Ovary (tissue), 9 donors: ENCODE data around the gene KLHL3. TPM values are rescaled to one million over a fixed set of nuclear protein-coding genes. Genes with fewer than 3 reads are reported as not detected.

Experiments
- DNase-seq, 5 donors: peaks; one replicate each; pipeline ENCODE4 v3.0.0-alpha.2; 2019 to 2020
- H3K27ac ChIP-seq, 2 donors: fragments of 200-600 bp; one replicate each; pipeline versions ENCODE4 v1.5.1 to v1.8.0; 2019 to 2022
- H3K27me3 ChIP-seq: fragments of 200-600 bp; one replicate; pipeline ENCODE4 v1.8.0; 2022
- H3K36me3 ChIP-seq: fragments of 200-600 bp; sonication (generic); one replicate; pipeline ENCODE4 v1.5.1; 2019
- H3K4me1 ChIP-seq: one replicate; pipeline ENCODE4 v1.8.1; 2013; ENCODE audit warnings: mild to moderate bottlenecking, moderate library complexity; ENCODE audit not compliant: insufficient read depth
- H3K4me3 ChIP-seq: fragments of 200-600 bp; sonication (generic); one replicate; pipeline ENCODE4 v1.5.1; 2017
- H3K9me3 ChIP-seq, 2 donors: fragments of 200-600 bp in 1 of 2; sonication (generic) in 1 of 2; one replicate each; pipeline versions ENCODE4 v1.5.1 to v1.8.1; 2013 to 2019; ENCODE audit warnings: mild to moderate bottlenecking in 1 of 2, moderate library complexity in 1 of 2
- EP300 ChIP-seq: sonication (generic); formaldehyde crosslinking; IDR thresholded peaks from one replicate; pipeline ENCODE4 v1.6.1; 2017; ENCODE audit warnings: antibody characterized with exemption
- POLR2A ChIP-seq: fragments of 450-650 bp; IDR thresholded peaks from one replicate; pipeline ENCODE4 v1.6.1; 2017; ENCODE audit warnings: antibody characterized with exemption, mild to moderate bottlenecking, moderate library complexity
- WGBS, 3 donors: extraction: QIAGEN DNeasy Blood & Tissue Kit in 1 of 3; methylation state at CpG; one replicate each; pipeline versions ENCODE4 v1.1.5 to v1.1.7; 2013 to 2017; 5-methylcytosine and 5-hydroxymethylcytosine counted together
- intact Hi-C, 4 donors: fragments of 100-400 bp; cut with DNase I; formaldehyde crosslinking; loops; one replicate each; pipeline versions ENCODE4 v1.11.0 to v1.15.1; 2022 to 2023
- polyA plus RNA-seq, 2 donors: library from polyadenylated mRNA; stranded (reverse); fragments of 200-250 nt in 1 of 2; fragments of 350-450 nt in 1 of 2; fragmentation: Illumina TruSeq in 1 of 2; extraction: RNeasy Lipid Tissue Mini Kit (QIAGEN cat#74804) in 1 of 2; gene quantifications; one replicate each; pipeline ENCODE4 v1.2.3, GENCODE V29; 2013 to 2014
- total RNA-seq, 7 donors: library from RNA; depleted of rRNA in 2 of 7; stranded (reverse); fragments of >200 nt in 2 of 7; fragmentation: NEBNext Ultra II Directional in 3 of 7; extraction: Animal tissue kit (Norgen Biotek cat#: 25700) in 3 of 7; gene quantifications; one replicate each; pipeline versions ENCODE4 v1.1.0 to v1.2.4, GENCODE V29; 2016 to 2023
- TF ChIP-seq, protein P1 (sequence below), 3 donors: fragments of 450-650 bp in 2 of 3; fragments of 200-600 bp in 1 of 3; IDR thresholded peaks; one replicate each; pipeline versions ENCODE4 v1.5.1 to v1.8.0; 2016 to 2022; ENCODE audit warnings: antibody characterized with exemption in 3 of 3, mild to moderate bottlenecking in 1 of 3
- donor health status: DM: no; HTN: no; CAD: no; lungs with moderate emphysema.
- donor health status: DM: no; HTN: no; CAD: no.
- donor health status: Bipolar disorder and iron deficiency.
- donor health status: DM: yes; HTN: yes; CAD: no.
- donor health status: DM: no; HTN: no; CAD: no.
- donor health status: DM: yes; HTN: yes; CAD: no.

Gene KLHL3
- total and polyA plus RNA-seq, 9 donors: 2.9 to 15.7 (median 8.7) TPM

- WGBS, 3 donors: 18 to 33% (median 20%) methylated on average over 4 of the region's 4 CpGs
- no peak for TF ChIP-seq EP300
- TF ChIP-seq, protein P1, sequence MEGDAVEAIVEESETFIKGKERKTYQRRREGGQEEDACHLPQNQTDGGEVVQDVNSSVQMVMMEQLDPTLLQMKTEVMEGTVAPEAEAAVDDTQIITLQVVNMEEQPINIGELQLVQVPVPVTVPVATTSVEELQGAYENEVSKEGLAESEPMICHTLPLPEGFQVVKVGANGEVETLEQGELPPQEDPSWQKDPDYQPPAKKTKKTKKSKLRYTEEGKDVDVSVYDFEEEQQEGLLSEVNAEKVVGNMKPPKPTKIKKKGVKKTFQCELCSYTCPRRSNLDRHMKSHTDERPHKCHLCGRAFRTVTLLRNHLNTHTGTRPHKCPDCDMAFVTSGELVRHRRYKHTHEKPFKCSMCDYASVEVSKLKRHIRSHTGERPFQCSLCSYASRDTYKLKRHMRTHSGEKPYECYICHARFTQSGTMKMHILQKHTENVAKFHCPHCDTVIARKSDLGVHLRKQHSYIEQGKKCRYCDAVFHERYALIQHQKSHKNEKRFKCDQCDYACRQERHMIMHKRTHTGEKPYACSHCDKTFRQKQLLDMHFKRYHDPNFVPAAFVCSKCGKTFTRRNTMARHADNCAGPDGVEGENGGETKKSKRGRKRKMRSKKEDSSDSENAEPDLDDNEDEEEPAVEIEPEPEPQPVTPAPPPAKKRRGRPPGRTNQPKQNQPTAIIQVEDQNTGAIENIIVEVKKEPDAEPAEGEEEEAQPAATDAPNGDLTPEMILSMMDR (IDR thresholded peaks at IDR 0.05): no peak
- TF ChIP-seq POLR2A: no peak
- Histone ChIP-seq H3K27ac (no peak overlapping the region), H3K27me3 (no peaks in the 10 kb centered on the region), H3K4me3 (no peak overlapping the region), H3K9me3 (no peaks in the 10 kb centered on the region), H3K4me1 (no peaks in the 10 kb centered on the region), H3K36me3 (no peaks in the 10 kb centered on the region)
- no peak for DNase-seq
- intact Hi-C loops: no loop called here
These were observed 140.4 kb downstream of the KLHL3 start for GRCh38 chr5:137595396-137596079.

- TF ChIP-seq POLR2A (no peak), EP300 (no peak)
- TF ChIP-seq, protein P1 (IDR thresholded peaks at IDR 0.05): no peak
These were observed 141.2 kb downstream of the KLHL3 start for GRCh38 chr5:137594717-137595116.

DNA sequence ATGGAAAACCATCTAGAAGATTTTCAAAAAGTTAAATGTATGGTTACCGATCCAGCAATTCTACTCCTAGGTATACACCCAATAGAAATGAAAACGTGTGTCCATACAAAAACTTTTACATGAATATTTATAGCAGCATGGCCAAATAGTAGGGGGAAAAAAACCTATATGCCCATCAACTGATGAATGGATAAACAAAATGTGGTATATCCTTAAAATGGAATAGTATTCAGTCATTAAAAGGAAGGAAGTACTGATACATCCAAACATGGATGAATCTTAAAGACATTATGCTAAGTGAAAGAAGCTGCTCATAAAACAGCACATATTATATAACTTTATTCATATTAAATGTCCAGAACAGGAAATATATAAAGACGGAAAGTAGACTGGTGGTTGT, 143.6 kb downstream of the KLHL3 start:
- no peak for TF ChIP-seq POLR2A
- TF ChIP-seq EP300: no peak
- TF ChIP-seq, protein P1 (IDR thresholded peaks at IDR 0.05): no peak
- Histone ChIP-seq H3K36me3 (no peaks in the 10 kb centered on the region), H3K4me3 (no peak overlapping the region), H3K9me3 (no peaks in the 10 kb centered on the region), H3K4me1 (no peaks in the 10 kb centered on the region), H3K27me3 (no peaks in the 10 kb centered on the region), H3K27ac (no peak overlapping the region)
- no peak for DNase-seq
- WGBS, 3 donors: 90 to 91% (median 90%) methylated on average over 3 of the region's 3 CpGs
- intact Hi-C loops: no loop called here

More at GRCh38 chr5:137594717-137595116, 141.2 kb downstream of the KLHL3 start:
- Histone ChIP-seq H3K4me3 (no peak overlapping the region), H3K9me3 (no peaks in the 10 kb centered on the region), H3K36me3 (no peaks in the 10 kb centered on the region), H3K4me1 (no peaks in the 10 kb centered on the region), H3K27me3 (no peaks in the 10 kb centered on the region), H3K27ac (no peak overlapping the region)
- 31 to 40% (median 36%) methylated on average over 2 of the region's 2 CpGs for WGBS, 3 donors
- intact Hi-C loops: no loop called here
- DNase-seq: no peak

- Histone ChIP-seq H3K4me3 (no peak overlapping the region), H3K36me3 (no peaks in the 10 kb centered on the region), H3K9me3 (no peaks in the 10 kb centered on the region), H3K4me1 (no peaks in the 10 kb centered on the region), H3K27ac (no peak overlapping the region), H3K27me3 (no peaks in the 10 kb centered on the region)
- 78 to 86% (median 84%) methylated on average over 3 of the region's 3 CpGs for WGBS, 3 donors
- TF ChIP-seq, protein P1 (IDR thresholded peaks at IDR 0.05): no peak
- TF ChIP-seq POLR2A (no peak), EP300 (no peak)
- DNase-seq: no peak
- intact Hi-C loops: no loop called here
These were observed 146.7 kb downstream of the KLHL3 start for GRCh38 chr5:137589185-137589584.
